ENCODE data around the gene VTA1.
"Not testable (repeated sequence)": the region's sequence is repeated elsewhere in the genome, so short reads cannot be mapped to it uniquely, and the experiment has no call there.

Gene VTA1

DNA sequence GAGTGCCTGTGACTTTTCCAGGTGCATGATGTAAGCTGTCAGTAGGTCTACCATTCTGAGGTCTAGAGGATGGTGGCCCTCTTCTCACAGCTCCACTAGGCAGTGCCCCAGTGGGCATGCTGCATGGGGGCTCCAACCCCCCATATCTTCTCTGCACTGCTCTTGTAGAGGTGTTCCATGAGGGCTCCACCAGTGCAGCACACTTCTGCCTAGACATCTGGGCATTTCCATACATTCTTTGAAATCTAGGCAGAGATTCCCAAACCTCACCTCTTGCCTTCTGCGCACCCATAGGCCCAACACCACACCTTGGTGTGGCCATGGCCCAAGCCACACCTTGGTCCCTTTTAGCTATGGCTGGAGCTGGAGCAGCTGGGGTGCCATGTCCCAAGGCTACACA is 66.3 kb downstream of the VTA1 start:
- no peak for DNase-seq (ENCODE audit: extremely low spot score)
- ChIA-PET POLR2A (no interaction called here), CTCF (interaction anchor here (1.7 kb wide), 1 partner anchor 17 kb away, joined by 3 read pairs; no protein-coding TSS in a partner anchor)
- TF ChIP-seq, protein P1, sequence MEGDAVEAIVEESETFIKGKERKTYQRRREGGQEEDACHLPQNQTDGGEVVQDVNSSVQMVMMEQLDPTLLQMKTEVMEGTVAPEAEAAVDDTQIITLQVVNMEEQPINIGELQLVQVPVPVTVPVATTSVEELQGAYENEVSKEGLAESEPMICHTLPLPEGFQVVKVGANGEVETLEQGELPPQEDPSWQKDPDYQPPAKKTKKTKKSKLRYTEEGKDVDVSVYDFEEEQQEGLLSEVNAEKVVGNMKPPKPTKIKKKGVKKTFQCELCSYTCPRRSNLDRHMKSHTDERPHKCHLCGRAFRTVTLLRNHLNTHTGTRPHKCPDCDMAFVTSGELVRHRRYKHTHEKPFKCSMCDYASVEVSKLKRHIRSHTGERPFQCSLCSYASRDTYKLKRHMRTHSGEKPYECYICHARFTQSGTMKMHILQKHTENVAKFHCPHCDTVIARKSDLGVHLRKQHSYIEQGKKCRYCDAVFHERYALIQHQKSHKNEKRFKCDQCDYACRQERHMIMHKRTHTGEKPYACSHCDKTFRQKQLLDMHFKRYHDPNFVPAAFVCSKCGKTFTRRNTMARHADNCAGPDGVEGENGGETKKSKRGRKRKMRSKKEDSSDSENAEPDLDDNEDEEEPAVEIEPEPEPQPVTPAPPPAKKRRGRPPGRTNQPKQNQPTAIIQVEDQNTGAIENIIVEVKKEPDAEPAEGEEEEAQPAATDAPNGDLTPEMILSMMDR (IDR thresholded peaks at IDR 0.05; ENCODE audit: control extremely low read depth, extremely low read depth, low read depth, missing control alignments), result no peak

GRCh38 chr6:142218446-142218845 is 71.4 kb downstream of the VTA1 start:
- no peak for DNase-seq (ENCODE audit: extremely low spot score)
- POLR2A ChIA-PET, result no interaction called here
- CTCF ChIA-PET, result interaction anchor here (1.8 kb wide), 1 partner anchor 11 kb away, joined by 4 read pairs; no protein-coding TSS in a partner anchor
- TF ChIP-seq, protein P1 (IDR thresholded peaks at IDR 0.05; ENCODE audit: control extremely low read depth, extremely low read depth, low read depth, missing control alignments), result no peak

DNA sequence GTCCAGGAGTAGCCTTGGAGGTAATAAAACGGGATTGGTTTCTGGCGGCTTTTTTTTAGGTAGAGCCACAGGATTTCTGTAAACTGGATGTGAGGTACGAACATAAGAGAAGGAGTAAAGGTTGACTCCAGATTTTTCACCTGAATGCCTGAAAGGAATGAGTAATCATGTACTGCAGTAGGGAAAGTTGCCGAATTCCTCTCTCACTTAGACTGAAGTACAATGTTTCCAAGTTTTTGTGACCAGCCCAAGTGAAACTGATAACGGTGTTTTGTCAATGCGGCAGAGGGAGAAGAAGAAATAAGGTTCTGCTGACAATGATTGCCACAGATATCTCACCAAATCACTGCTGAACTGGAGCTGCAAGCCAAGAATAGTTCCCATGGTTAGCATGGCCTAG is 75.0 kb downstream of the VTA1 start:
- TF ChIP-seq, protein P1 (IDR thresholded peaks at IDR 0.05; ENCODE audit: control extremely low read depth, extremely low read depth, low read depth, missing control alignments), result no peak
- DNase-seq (ENCODE audit: extremely low spot score), result no peak
- ChIA-PET POLR2A (no interaction called here), CTCF (interaction anchor here (1.5 kb wide), 1 partner anchor 10 kb away, joined by 3 read pairs; no protein-coding TSS in a partner anchor)

GRCh38 chr6:142223938-142224337 is 76.9 kb downstream of the VTA1 start:
- POLR2A ChIA-PET, result no interaction called here
- no peak for DNase-seq (ENCODE audit: extremely low spot score)
- TF ChIP-seq, protein P1 (IDR thresholded peaks at IDR 0.05; ENCODE audit: control extremely low read depth, extremely low read depth, low read depth, missing control alignments), result no peak
- CTCF ChIA-PET, result no interaction called here

DNA sequence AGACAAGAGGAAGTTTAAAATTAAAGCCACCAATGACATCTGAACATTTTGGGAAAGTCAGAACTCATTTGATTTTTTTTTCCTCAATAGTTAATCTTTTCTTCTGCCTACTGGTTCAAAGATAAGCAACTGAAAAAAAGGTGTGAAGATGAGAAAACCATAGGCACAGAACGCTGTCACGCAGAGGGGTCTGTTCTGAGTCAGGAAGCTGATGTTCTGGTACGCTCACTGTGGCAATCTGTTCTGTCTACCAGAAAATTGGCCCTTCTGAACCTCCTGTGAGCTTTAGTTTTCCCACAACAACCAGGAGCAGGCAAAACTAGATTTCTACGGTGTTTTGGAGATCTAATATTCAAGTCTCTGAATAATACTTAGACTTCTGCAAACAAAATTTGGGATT is 78.1 kb downstream of the VTA1 start:
- TF ChIP-seq, protein P1 (IDR thresholded peaks at IDR 0.05; ENCODE audit: control extremely low read depth, extremely low read depth, low read depth, missing control alignments), result no peak
- ChIA-PET CTCF (interaction anchor here (0.9 kb wide), 1 partner anchor 95 kb away, joined by 3 read pairs; no protein-coding TSS in a partner anchor), POLR2A (no interaction called here)
- DNase-seq (ENCODE audit: extremely low spot score), result no peak

GRCh38 chr6:142225552-142225951 is 78.5 kb downstream of the VTA1 start:
- no peak for DNase-seq (ENCODE audit: extremely low spot score)
- TF ChIP-seq, protein P1 (IDR thresholded peaks at IDR 0.05; ENCODE audit: control extremely low read depth, extremely low read depth, low read depth, missing control alignments), result no peak
- CTCF ChIA-PET, result no interaction called here
- POLR2A ChIA-PET, result no interaction called here

- no peak for DNase-seq (ENCODE audit: extremely low spot score)
- TF ChIP-seq, protein P1 (IDR thresholded peaks at IDR 0.05; ENCODE audit: control extremely low read depth, extremely low read depth, low read depth, missing control alignments), result no peak
- POLR2A ChIA-PET, result no interaction called here
- CTCF ChIA-PET, result no interaction called here
Measured at GRCh38 chr6:142226731-142227130, 79.7 kb downstream of the VTA1 start.

DNA sequence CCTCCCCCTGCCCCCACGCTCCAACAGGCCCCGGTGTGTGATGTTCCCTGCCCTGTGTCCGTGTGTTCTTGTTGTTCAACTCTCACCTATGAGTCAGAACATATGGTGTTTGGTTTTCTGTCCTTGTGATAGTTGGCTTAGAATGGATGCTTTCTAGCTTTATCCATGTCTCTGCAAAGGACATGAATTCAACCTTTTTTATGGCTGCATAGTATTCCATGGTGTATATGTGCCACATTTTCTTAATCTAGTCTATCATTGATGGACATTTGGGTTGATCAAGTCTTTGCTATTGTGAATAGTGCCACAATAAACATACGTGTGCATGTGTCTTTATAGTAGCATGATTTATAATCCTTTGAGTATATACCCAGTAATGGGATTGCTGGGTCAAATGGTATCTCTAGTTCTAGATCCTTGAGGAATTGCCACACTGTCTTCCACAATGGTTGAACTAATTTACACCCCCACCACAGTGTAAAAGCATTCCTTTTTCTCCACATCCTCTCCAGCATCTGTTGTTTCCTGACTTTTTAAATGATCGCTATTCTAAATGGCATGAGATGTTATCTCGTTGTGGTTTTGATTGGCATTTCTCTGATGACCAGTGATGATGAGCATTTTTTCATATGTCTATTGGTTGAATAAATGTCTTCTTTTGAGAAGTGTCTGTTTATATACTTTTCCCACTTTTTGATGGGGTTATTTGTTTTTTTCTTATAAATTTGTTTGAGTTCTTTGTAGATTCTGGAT is 82.6 kb downstream of the VTA1 start:
- DNase-seq (ENCODE audit: extremely low spot score); CTCF ChIA-PET; POLR2A ChIA-PET: not testable (repeated sequence)

Data from GM10248 (cell line).